HepG2 (cell line): Measurements from ENCODE around the gene CLDN19. TPM values are rescaled to one million over a fixed set of nuclear protein-coding genes. Genes with fewer than 3 reads are reported as not detected.
A peak's percentile ranks its signal among the peaks of the same experiment; 100 is the strongest.

Experiments used
- ATAC-seq: fragments of 200-7000 bp; cut with Tn5 transposase; 3 replicates; pipeline ENCODE4 v1.9.1; 2020; ENCODE audit warnings: mild to moderate bottlenecking, moderate library complexity
- BruUV-seq: library from RNA; stranded (reverse); fragments of 400-500 nt; replicated peaks from 2 replicates; lab custom pipeline; 2021; lab: Mats Ljungman, UMichigan
- CTCF ChIA-PET: fragments of 300-600 bp; formaldehyde crosslinking; extraction: SDS; loops from one replicate; lab custom pipeline; 2021; ENCODE audit warnings: low total read pairs, inconsistent platforms, low intra/inter-chr PET ratio; lab: Yijun Ruan, JAX
- POLR2A ChIA-PET: fragments of 350-600 bp; sonication (Branson Sonifier 250); formaldehyde crosslinking; loops from one replicate; lab custom pipeline; 2020; ENCODE audit warnings: antibody characterized with exemption, inconsistent platforms; lab: Yijun Ruan, JAX
- DNase-seq: peaks from one replicate; pipeline ENCODE4 v3.0.0-alpha.2; 2015; ENCODE audit warnings: low spot score
- FAIRE-seq: peaks from 3 replicates; lab custom pipeline; 2011; peaks lifted over from hg19 to GRCh38; lab: Jason Lieb, UNC
- H2AFZ ChIP-seq: one replicate; pipeline ENCODE4 v1.6.1; 2011; ENCODE audit warnings: low read length, inconsistent platforms
- H3K27ac ChIP-seq: fragments of 300-600 bp; 3 replicates; pipeline ENCODE4 v1.8.0; 2011; ENCODE audit warnings: mixed run types, mild to moderate bottlenecking, mixed read lengths, low read length, inconsistent platforms; ENCODE audit not compliant: insufficient read depth; ENCODE audit errors: extremely low read length
- H3K27me3 ChIP-seq, 2 experiments: fragments of 200-600 bp in 1 of 2; 2 replicates in 1 of 2; 3 replicates in 1 of 2; pipeline versions ENCODE4 v1.6.0 to v1.8.0; 2011; ENCODE audit warnings: low read length in 2 of 2, mild to moderate bottlenecking in 2 of 2, moderate library complexity in 2 of 2, inconsistent platforms in 1 of 2; ENCODE audit not compliant: insufficient read depth in 2 of 2, control insufficient read depth in 1 of 2
- H3K36me3 ChIP-seq, 2 experiments: fragments of 200-600 bp in 1 of 2; replicated peaks in 1 of 2; 2 replicates in 1 of 2; 3 replicates in 1 of 2; pipeline versions ENCODE4 v1.5.1 to v1.8.0; 2011; ENCODE audit warnings: low read length in 2 of 2, inconsistent platforms in 1 of 2; ENCODE audit not compliant: insufficient read depth in 2 of 2, control insufficient read depth in 1 of 2
- H3K4me1 ChIP-seq: 2 replicates; pipeline ENCODE4 v1.5.1; 2012; ENCODE audit warnings: low read length, inconsistent platforms; ENCODE audit not compliant: insufficient read depth
- H3K4me2 ChIP-seq: 2 replicates; pipeline ENCODE4 v1.6.0; 2011; ENCODE audit warnings: low read depth, low read length, inconsistent platforms
- H3K4me3 ChIP-seq, 3 experiments: fragments of 200-600 bp in 1 of 3; sonication (generic), shearing (Covaris generic) in 1 of 3; replicated peaks in 1 of 3; 2 replicates each; pipeline ENCODE4 v1.5.1; 2011 to 2016; ENCODE audit warnings: low read length in 3 of 3, inconsistent platforms in 2 of 3, low read depth in 2 of 3, mild to moderate bottlenecking in 2 of 3, control low read depth in 1 of 3, mixed read lengths in 1 of 3; ENCODE audit not compliant: insufficient read depth in 1 of 3
- H3K79me2 ChIP-seq: one replicate; pipeline ENCODE4 v1.6.1; 2011; ENCODE audit warnings: low read length, inconsistent platforms; ENCODE audit not compliant: insufficient read depth
- H3K9ac ChIP-seq: 2 replicates; pipeline ENCODE4 v1.6.0; 2011; ENCODE audit warnings: mild to moderate bottlenecking, low read depth, low read length, inconsistent platforms; ENCODE audit not compliant: insufficient read depth
- H3K9me3 ChIP-seq: 2 replicates; pipeline ENCODE4 v1.5.1; 2012; ENCODE audit warnings: mild to moderate bottlenecking, low read length
- H4K20me1 ChIP-seq: 2 replicates; pipeline ENCODE4 v1.6.0; 2011; ENCODE audit warnings: inconsistent platforms, mild to moderate bottlenecking, low read length, moderate library complexity; ENCODE audit not compliant: insufficient read depth
- ARID2 ChIP-seq: sonication (generic); formaldehyde crosslinking; IDR thresholded peaks from 2 replicates; pipeline ENCODE4 v1.8.1; 2022; ENCODE audit warnings: mild to moderate bottlenecking, missing genetic modification reagents, borderline replicate concordance
- ELF1 ChIP-seq: sonication (generic); formaldehyde crosslinking; IDR thresholded peaks from 2 replicates; pipeline ENCODE4 v1.4.0; 2020; ENCODE audit warnings: missing genetic modification reagents
- FIP1L1 ChIP-seq: fragments of 200-400 bp; formaldehyde crosslinking; IDR thresholded peaks from 2 replicates; pipeline ENCODE4 v1.6.1; 2018; ENCODE audit warnings: low read depth, mild to moderate bottlenecking, low read length, moderate library complexity, borderline replicate concordance; ENCODE audit not compliant: insufficient read depth
- GATAD2A ChIP-seq: IDR thresholded peaks from 2 replicates; pipeline ENCODE4 v1.6.1; 2016
- GZF1 ChIP-seq: sonication (generic); formaldehyde crosslinking; IDR thresholded peaks from 2 replicates; pipeline ENCODE4 v1.5.1; 2020; ENCODE audit warnings: mild to moderate bottlenecking, missing genetic modification reagents
- HNRNPL ChIP-seq: fragments of 200-400 bp; formaldehyde crosslinking; IDR thresholded peaks from 2 replicates; pipeline ENCODE4 v1.6.1; 2017; ENCODE audit warnings: mild to moderate bottlenecking, low read depth, low read length
- HOXA9 ChIP-seq: sonication (generic); formaldehyde crosslinking; IDR thresholded peaks from 2 replicates; pipeline ENCODE4 v1.8.1; 2022; ENCODE audit warnings: missing genetic modification reagents, mild to moderate bottlenecking, moderate library complexity, borderline replicate concordance
- MTF1 ChIP-seq: sonication (generic); formaldehyde crosslinking; IDR thresholded peaks from 2 replicates; pipeline ENCODE4 v1.5.0; 2020; ENCODE audit warnings: missing genetic modification reagents
- PITX1 ChIP-seq: sonication (generic); formaldehyde crosslinking; IDR thresholded peaks from 2 replicates; pipeline ENCODE4 v1.5.1; 2020; ENCODE audit warnings: mild to moderate bottlenecking, missing genetic modification reagents
- POLR2AphosphoS2 ChIP-seq: IDR thresholded peaks from 2 replicates; pipeline ENCODE4 v1.6.1; 2011; ENCODE audit warnings: low read depth, low read length, improper control_type of control experiment
- SMAD1 ChIP-seq: sonication (generic); formaldehyde crosslinking; IDR thresholded peaks from 2 replicates; pipeline ENCODE4 v1.4.0; 2020; ENCODE audit warnings: missing genetic modification reagents, low read depth, mild to moderate bottlenecking, borderline replicate concordance
- TGIF2 ChIP-seq: IDR thresholded peaks from 2 replicates; pipeline ENCODE4 v1.6.1; 2016; ENCODE audit warnings: control low read depth, missing compliant biosample characterization
- XRCC5 ChIP-seq: fragments of 200-400 bp; formaldehyde crosslinking; optimal IDR thresholded peaks from 2 replicates; pipeline ENCODE3; 2017; ENCODE audit warnings: mild to moderate bottlenecking, low read length
- ZFYVE20 ChIP-seq: sonication (generic); formaldehyde crosslinking; IDR thresholded peaks from 2 replicates; pipeline ENCODE4 v1.8.0; 2023; ENCODE audit warnings: low read depth, mild to moderate bottlenecking, moderate library complexity, missing genetic modification reagents, borderline replicate concordance
- ZNF883 ChIP-seq: sonication (generic); formaldehyde crosslinking; IDR thresholded peaks from 2 replicates; pipeline ENCODE4 v1.5.1; 2020; ENCODE audit warnings: mild to moderate bottlenecking, missing genetic modification reagents; ENCODE audit errors: not compliant biosample characterization
- WGBS: methylation state at CpG from one replicate; pipeline ENCODE4 v1.1.6; 2017; ENCODE audit warnings: low lambda C conversion rate; 5-methylcytosine and 5-hydroxymethylcytosine counted together
- in situ Hi-C: cut with HindIII; loops from 2 replicates; pipeline ENCODE4 v1.10.0; 2017; ENCODE audit warnings: low pct_unique_long_range_greater_than_20kb; ENCODE audit not compliant: extremely low pct_ligation_motif_present
- intact Hi-C: fragments of 100-400 bp; cut with micrococcal nuclease; formaldehyde crosslinking; loops from one replicate; pipeline ENCODE4 v1.10.0; 2022; ENCODE audit not compliant: unreplicated experiment
- polyA plus RNA-seq, 8 experiments: library from polyadenylated mRNA; depleted of rRNA in 3 of 8; stranded (reverse) in 7 of 8; unstranded in 1 of 8; fragments of >200 nt; fragmentation: Illumina TruSeq in 4 of 8; extraction: Trizol in 4 of 8; gene quantifications; 2 replicates each; pipeline versions ENCODE4 v1.2.1 to v1.2.3, GENCODE V29; 2011 to 2016; ENCODE audit warnings: low read depth in 4 of 8, missing spikeins in 1 of 8, mixed read lengths in 1 of 8; ENCODE audit not compliant: insufficient read depth in 1 of 8
- total RNA-seq, 5 experiments: library from RNA; depleted of rRNA; stranded (reverse); fragments of >200 nt; fragmentation: Illumina TruSeq; extraction: Trizol; gene quantifications; 2 replicates each; pipeline ENCODE4 v1.2.3, GENCODE V29; 2016; ENCODE audit warnings: low read depth in 1 of 5
- TF ChIP-seq, protein P1 (sequence below): sonication (generic); formaldehyde crosslinking; IDR thresholded peaks from 2 replicates; pipeline ENCODE4 v1.8.1; 2023; ENCODE audit warnings: missing genetic modification reagents, mild to moderate bottlenecking, borderline replicate concordance
- TF ChIP-seq, protein P2 (sequence below): sonication (generic); formaldehyde crosslinking; IDR thresholded peaks from 2 replicates; pipeline ENCODE4 v1.5.0; 2020; ENCODE audit warnings: mild to moderate bottlenecking, missing genetic modification reagents, moderate library complexity
- TF ChIP-seq, protein P3 (sequence below): IDR thresholded peaks from 2 replicates; pipeline ENCODE4 v1.6.1; 2016; ENCODE audit warnings: missing compliant biosample characterization, missing genetic modification reagents, borderline replicate concordance
- TF ChIP-seq, protein P4 (sequence below): sonication (generic); formaldehyde crosslinking; IDR thresholded peaks from 2 replicates; pipeline ENCODE4 v1.5.1; 2020; ENCODE audit warnings: missing genetic modification reagents, mild to moderate bottlenecking, borderline replicate concordance

CLDN19 gene
- total and polyA plus RNA-seq, 2 of the 13 experiments (the other 11 are each of a cell fraction or from before 2014, with no cell fraction given), result 5.0 to 7.6 TPM

DNA sequence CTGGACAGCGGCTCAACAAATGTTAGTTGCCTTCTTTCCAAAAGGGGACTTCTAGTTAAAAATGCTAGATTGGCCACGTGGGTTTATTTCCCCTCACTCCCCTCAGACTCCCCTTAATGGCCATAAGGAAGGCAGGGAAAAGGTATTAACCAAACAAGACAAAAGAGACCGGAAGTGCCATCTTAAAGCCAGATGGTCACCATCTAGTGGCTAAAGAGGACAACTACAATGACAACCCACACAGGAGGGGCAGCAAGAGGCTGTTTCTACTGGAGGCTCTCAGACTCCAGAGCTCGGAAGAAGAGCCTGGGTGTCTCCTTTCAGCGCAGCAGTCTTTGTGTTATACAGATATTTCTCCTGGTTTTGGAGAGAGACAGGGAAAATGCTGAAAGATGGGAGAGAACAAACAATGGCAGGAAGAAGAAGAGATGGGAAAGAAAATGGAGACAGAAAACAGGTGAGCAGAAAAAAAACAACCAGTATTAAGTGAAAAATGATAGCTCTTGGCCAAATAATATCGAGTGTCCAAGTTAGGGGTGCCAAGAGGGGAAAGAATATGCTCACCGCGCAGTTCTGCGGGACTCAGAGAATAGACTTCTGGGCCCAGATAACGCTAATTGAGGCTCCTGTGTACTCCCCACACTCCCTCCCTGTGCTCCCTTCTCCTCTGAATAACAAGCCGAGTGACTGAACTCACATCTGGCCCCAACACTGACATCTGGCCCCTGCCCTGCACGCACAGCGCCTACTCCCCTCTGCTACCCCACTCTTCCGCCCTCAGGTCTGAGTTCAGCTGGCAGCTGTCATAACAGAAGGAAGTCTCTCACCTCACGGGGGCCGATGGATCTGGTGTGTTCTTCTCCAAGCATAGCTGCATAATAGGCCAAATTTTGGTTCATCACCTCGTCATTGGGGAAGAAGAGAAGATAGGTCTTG, 17.2 kb upstream of the CLDN19 start:
- peak; percentile 87 for ATAC-seq
- Histone ChIP-seq H3K4me3 (no peak overlapping the region), H3K79me2 (no peaks in the 10 kb centered on the region), H3K27me3 (no peaks in the 10 kb centered on the region), H3K36me3 (peaks cover 31 to 76% of the 10 kb centered on the region in 2 experiments), H3K9me3 (no peaks in the 10 kb centered on the region), H3K9ac (no peak overlapping the region), H2AFZ (no peak overlapping the region), H3K27ac (no peak overlapping the region), H3K4me1 (peaks cover 20% of the 10 kb centered on the region), H3K4me2 (no peak overlapping the region), H4K20me1 (no peaks in the 10 kb centered on the region)
- peak; percentile 70 for DNase-seq
- intact Hi-C loops, result no loop called here
- POLR2A ChIA-PET, result interaction anchor here (1.6 kb wide), 1 partner anchor 9 kb away, joined by 10 read pairs; the partner anchor contains the start of genes C1orf50 and P3H1
- no TSS peak for BruUV-seq
- in situ Hi-C loops, result no loop called here
- FAIRE-seq, result peak; percentile 75
- 79% methylated on average over 17 of the region's 17 CpGs for WGBS
- CTCF ChIA-PET, result interaction anchor here (1.9 kb wide), 1 partner anchor 179 kb away, joined by 11 read pairs; no protein-coding TSS in a partner anchor
- TF ChIP-seq POLR2AphosphoS2 (no peak), FIP1L1 (no peak), ARID2 (CRISPR knock-in tag) (no peak), SMAD1 (no peak), HOXA9 (CRISPR knock-in tag) (no peak), TGIF2 (CRISPR knock-in tag) (no peak), XRCC5 (peak; percentile 36), HNRNPL (no peak), ELF1 (CRISPR knock-in tag) (peak; percentile 85), GATAD2A (CRISPR knock-in tag) (no peak), MTF1 (CRISPR knock-in tag) (no peak), ZNF883 (CRISPR knock-in tag) (no peak), GZF1 (CRISPR knock-in tag) (no peak), PITX1 (CRISPR knock-in tag) (no peak), ZFYVE20 (no peak)
- TF ChIP-seq, protein P1, sequence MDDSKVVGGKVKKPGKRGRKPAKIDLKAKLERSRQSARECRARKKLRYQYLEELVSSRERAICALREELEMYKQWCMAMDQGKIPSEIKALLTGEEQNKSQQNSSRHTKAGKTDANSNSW, result no peak
- TF ChIP-seq, protein P2, sequence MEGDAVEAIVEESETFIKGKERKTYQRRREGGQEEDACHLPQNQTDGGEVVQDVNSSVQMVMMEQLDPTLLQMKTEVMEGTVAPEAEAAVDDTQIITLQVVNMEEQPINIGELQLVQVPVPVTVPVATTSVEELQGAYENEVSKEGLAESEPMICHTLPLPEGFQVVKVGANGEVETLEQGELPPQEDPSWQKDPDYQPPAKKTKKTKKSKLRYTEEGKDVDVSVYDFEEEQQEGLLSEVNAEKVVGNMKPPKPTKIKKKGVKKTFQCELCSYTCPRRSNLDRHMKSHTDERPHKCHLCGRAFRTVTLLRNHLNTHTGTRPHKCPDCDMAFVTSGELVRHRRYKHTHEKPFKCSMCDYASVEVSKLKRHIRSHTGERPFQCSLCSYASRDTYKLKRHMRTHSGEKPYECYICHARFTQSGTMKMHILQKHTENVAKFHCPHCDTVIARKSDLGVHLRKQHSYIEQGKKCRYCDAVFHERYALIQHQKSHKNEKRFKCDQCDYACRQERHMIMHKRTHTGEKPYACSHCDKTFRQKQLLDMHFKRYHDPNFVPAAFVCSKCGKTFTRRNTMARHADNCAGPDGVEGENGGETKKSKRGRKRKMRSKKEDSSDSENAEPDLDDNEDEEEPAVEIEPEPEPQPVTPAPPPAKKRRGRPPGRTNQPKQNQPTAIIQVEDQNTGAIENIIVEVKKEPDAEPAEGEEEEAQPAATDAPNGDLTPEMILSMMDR (CRISPR knock-in tag), result peak; percentile 81
- TF ChIP-seq, protein P3, sequence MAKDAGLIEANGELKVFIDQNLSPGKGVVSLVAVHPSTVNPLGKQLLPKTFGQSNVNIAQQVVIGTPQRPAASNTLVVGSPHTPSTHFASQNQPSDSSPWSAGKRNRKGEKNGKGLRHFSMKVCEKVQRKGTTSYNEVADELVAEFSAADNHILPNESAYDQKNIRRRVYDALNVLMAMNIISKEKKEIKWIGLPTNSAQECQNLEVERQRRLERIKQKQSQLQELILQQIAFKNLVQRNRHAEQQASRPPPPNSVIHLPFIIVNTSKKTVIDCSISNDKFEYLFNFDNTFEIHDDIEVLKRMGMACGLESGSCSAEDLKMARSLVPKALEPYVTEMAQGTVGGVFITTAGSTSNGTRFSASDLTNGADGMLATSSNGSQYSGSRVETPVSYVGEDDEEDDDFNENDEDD, result no peak
- TF ChIP-seq, protein P4, sequence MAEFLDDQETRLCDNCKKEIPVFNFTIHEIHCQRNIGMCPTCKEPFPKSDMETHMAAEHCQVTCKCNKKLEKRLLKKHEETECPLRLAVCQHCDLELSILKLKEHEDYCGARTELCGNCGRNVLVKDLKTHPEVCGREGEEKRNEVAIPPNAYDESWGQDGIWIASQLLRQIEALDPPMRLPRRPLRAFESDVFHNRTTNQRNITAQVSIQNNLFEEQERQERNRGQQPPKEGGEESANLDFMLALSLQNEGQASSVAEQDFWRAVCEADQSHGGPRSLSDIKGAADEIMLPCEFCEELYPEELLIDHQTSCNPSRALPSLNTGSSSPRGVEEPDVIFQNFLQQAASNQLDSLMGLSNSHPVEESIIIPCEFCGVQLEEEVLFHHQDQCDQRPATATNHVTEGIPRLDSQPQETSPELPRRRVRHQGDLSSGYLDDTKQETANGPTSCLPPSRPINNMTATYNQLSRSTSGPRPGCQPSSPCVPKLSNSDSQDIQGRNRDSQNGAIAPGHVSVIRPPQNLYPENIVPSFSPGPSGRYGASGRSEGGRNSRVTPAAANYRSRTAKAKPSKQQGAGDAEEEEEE (CRISPR knock-in tag), result no peak
